ENCODE results near the gene CLEC18A.
"Not testable (repeated sequence)": the region's sequence is repeated elsewhere in the genome, so short reads cannot be mapped to it uniquely, and the experiment has no call there.

DNA sequence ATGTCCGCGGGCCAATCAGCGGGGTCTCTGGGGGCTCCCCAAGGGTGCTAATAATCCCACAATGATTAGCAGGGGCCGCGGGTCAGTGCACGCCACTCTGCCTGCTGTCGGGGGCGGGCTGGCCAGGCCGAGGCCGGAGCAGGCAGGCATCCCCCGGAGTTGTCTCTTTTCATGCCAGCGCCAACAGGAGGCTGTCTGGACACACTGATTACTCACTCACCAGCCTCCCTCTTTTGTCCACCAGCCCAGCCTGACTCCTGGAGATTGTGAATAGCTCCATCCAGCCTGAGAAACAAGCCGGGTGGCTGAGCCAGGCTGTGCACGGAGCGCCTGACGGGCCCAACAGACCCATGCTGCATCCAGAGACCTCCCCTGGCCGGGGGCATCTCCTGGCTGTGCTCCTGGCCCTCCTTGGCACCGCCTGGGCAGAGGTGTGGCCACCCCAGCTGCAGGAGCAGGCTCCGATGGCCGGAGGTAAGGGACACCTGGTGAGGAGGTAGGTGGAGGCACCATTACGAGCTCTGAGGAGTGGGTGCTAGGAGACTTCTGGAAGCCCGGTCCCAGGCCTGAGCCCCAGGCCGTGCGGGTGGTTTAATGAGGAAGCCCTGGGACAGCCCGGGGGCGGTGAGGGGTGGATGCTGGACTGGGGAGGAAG is at the start of gene CLEC18A:
- TF ChIP-seq YY1 (IDR thresholded peaks at IDR 0.05; ENCODE audit: insufficient read depth, insufficient read length); SUZ12 (IDR thresholded peaks at IDR 0.05; ENCODE audit: extremely low read depth, insufficient read depth, insufficient read length): not testable (repeated sequence)

Data from NT2/D1 (cell line).